Activated T-helper 2 cell treated with anti-CD3 and anti-CD28 coated beads, Interferon-gamma antibody, Interleukin-2, Interleukin-4, amounts not matched to agents 10 μg/mL and 5 μg/mL and 100 μg/mL, durations not matched to agents 14 hours and 24 hours and 36 hours (primary cell): ENCODE data around the gene TCF12. TPM values are rescaled to one million over a fixed set of nuclear protein-coding genes. Genes with fewer than 3 reads are reported as not detected.

ENCODE experiments used
- DNase-seq: peaks from one replicate; pipeline ENCODE4 v3.0.0; 2021; ENCODE audit warnings: low spot score
- H3K27ac Mint-ChIP-seq: one replicate; pipeline ENCODE4 v1.8.0; 2021; ENCODE audit warnings: mixed read lengths
- H3K27me3 Mint-ChIP-seq: one replicate; pipeline ENCODE4 v1.8.0; 2021; ENCODE audit warnings: low read depth, mixed read lengths
- H3K36me3 Mint-ChIP-seq: one replicate; pipeline ENCODE4 v1.8.0; 2021; ENCODE audit warnings: low read depth, mixed read lengths
- H3K4me1 Mint-ChIP-seq: one replicate; pipeline ENCODE4 v1.8.0; 2021; ENCODE audit warnings: low read depth, mixed read lengths
- H3K4me3 Mint-ChIP-seq: one replicate; pipeline ENCODE4 v1.8.0; 2021; ENCODE audit warnings: low read depth, mild to moderate bottlenecking, moderate library complexity, mixed read lengths
- H3K9me3 Mint-ChIP-seq: one replicate; pipeline ENCODE4 v1.8.0; 2021; ENCODE audit warnings: mixed read lengths
- intact Hi-C: fragments of 100-400 bp; cut with micrococcal nuclease; formaldehyde crosslinking; loops from one replicate; pipeline ENCODE4 v1.15.1; 2023
- total RNA-seq: library from RNA; stranded (reverse); gene quantifications from 2 replicates; pipeline ENCODE4 v1.2.3, GENCODE V29; 2022

The TCF12 gene
- total RNA-seq, 1 donor from 2014 or later = 70.7 TPM

- no peaks in the 10 kb centered on the region for H3K27me3 Mint-ChIP-seq
- no peak for DNase-seq
- no peak overlapping the region for H3K4me3 Mint-ChIP-seq
- H3K36me3 Mint-ChIP-seq = peaks cover 5% of the 10 kb centered on the region
- no peak overlapping the region for H3K27ac Mint-ChIP-seq
- no peaks in the 10 kb centered on the region for H3K9me3 Mint-ChIP-seq
- intact Hi-C loops = no loop called here
- H3K4me1 Mint-ChIP-seq = peaks cover 21% of the 10 kb centered on the region
Observed at GRCh38 chr15:57059026-57059660, 140.7 kb downstream of the TCF12 start.

DNA sequence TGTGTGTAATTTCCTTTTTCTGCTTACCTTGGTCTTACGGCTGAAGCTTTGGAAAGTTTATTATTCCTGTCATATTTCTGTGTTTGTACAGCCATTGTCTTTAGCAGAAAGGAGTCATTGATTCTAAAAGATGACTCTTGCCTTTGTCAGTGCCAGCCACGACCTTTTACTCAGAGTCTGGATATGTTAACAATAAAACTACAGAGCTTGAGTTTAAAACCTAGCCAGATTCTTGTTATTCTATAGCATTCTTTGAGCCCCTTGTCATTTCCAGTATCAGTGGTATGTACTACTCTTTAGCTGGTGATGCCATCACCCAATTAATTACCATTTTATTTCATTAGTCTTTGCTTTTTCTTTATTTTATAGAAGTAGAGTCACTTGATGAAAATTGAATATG lies 142.4 kb downstream of the TCF12 start:
- Mint-ChIP-seq H3K9me3 (no peaks in the 10 kb centered on the region), H3K36me3 (peaks cover 12% of the 10 kb centered on the region), H3K27ac (no peak overlapping the region), H3K27me3 (no peaks in the 10 kb centered on the region), H3K4me3 (no peak overlapping the region), H3K4me1 (peaks cover 25% of the 10 kb centered on the region)
- intact Hi-C loops = no loop called here
- DNase-seq = no peak

- Mint-ChIP-seq H3K27me3 (no peaks in the 10 kb centered on the region), H3K4me1 (peaks cover 25% of the 10 kb centered on the region), H3K4me3 (no peak overlapping the region), H3K9me3 (no peaks in the 10 kb centered on the region), H3K36me3 (peaks cover 12% of the 10 kb centered on the region), H3K27ac (no peak overlapping the region)
- intact Hi-C loops = no loop called here
- no peak for DNase-seq
Observed at GRCh38 chr15:57061281-57061680, 142.8 kb downstream of the TCF12 start.

DNA sequence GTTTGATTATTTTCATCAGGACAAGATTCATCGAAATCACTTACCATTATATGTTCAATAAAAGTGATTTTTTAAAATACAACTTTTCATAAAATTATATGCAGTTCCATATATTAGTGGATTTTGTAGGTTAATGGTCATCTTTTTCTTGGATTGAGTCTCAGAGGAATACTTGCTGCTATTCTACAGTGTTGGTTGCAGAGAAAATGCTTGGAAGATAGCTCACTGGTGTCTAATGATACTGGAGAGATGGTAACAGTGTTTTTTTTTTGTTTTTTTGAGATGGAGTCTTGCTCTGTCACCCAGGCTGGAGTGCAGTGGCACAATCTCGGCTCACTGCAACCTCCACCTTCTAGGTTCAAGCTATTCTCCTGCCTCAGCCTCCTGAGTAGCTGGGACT lies 143.3 kb downstream of the TCF12 start:
- Mint-ChIP-seq H3K4me1 (peaks cover 25% of the 10 kb centered on the region), H3K36me3 (peaks cover 12% of the 10 kb centered on the region), H3K9me3 (no peaks in the 10 kb centered on the region), H3K4me3 (no peak overlapping the region), H3K27ac (no peak overlapping the region), H3K27me3 (no peaks in the 10 kb centered on the region)
- DNase-seq = no peak
- intact Hi-C loops = no loop called here

GRCh38 chr15:57064033-57064432 lies 145.6 kb downstream of the TCF12 start:
- Mint-ChIP-seq H3K4me1 (peaks cover 25% of the 10 kb centered on the region), H3K36me3 (peaks cover 12% of the 10 kb centered on the region), H3K27ac (no peak overlapping the region), H3K27me3 (no peaks in the 10 kb centered on the region), H3K9me3 (no peaks in the 10 kb centered on the region), H3K4me3 (no peak overlapping the region)
- no peak for DNase-seq
- intact Hi-C loops = no loop called here

DNA sequence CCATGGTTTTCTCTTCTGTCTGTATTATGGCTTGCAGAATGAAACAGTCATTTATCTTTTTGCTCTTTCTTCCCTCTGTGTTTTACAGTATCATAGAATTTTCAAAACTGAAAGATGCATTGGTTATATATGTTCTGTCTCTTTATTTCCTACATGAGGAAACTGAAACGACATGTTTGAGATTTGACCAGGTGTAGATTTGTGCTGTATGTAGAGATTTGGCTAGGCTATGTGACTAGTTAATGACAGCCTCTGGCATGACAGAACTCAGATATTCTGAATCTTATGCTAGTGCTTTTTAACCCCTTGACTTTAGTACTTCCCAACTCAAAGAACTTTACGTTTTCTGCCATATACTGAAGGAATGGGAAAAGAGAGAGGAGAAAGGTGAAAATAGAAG lies 151.0 kb downstream of the TCF12 start:
- Mint-ChIP-seq H3K36me3 (peaks cover 5% of the 10 kb centered on the region), H3K27ac (no peak overlapping the region), H3K4me1 (peaks cover 20% of the 10 kb centered on the region), H3K4me3 (no peak overlapping the region), H3K9me3 (no peaks in the 10 kb centered on the region), H3K27me3 (no peaks in the 10 kb centered on the region)
- no peak for DNase-seq
- intact Hi-C loops = no loop called here

DNA sequence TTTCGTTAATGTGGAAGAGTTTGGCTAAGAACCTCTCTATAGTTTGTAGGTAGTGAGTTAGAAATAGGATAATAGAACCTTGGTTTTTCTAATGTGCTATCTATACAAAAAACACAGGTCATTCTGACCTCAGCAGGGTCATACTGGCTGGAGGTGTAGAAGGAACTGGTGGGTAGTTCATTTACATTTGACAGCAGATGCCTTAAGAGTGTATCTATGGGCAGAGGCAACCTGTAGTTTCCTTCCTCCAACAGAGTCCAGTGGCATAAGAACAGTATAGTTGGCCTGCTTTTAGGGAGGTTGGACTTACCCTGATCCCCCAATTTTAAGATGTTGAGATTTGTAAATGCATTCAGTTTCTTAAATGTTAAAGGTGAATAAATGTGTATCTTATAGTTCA lies 152.2 kb downstream of the TCF12 start:
- intact Hi-C loops = no loop called here
- Mint-ChIP-seq H3K36me3 (no peaks in the 10 kb centered on the region), H3K4me3 (no peak overlapping the region), H3K4me1 (peaks cover 16% of the 10 kb centered on the region), H3K27me3 (no peaks in the 10 kb centered on the region), H3K27ac (no peak overlapping the region), H3K9me3 (no peaks in the 10 kb centered on the region)
- DNase-seq = no peak

- Mint-ChIP-seq H3K9me3 (no peaks in the 10 kb centered on the region), H3K4me3 (no peak overlapping the region)
Observed at GRCh38 chr15:57079446-57079845, 161.0 kb downstream of the TCF12 start.

GRCh38 chr15:57079931-57080620 lies 161.6 kb downstream of the TCF12 start:
- no peak for DNase-seq
- no peak overlapping the region for H3K27ac Mint-ChIP-seq
- no peaks in the 10 kb centered on the region for H3K36me3 Mint-ChIP-seq
- no peaks in the 10 kb centered on the region for H3K9me3 Mint-ChIP-seq
- H3K27me3 Mint-ChIP-seq = no peaks in the 10 kb centered on the region
- H3K4me3 Mint-ChIP-seq = no peak overlapping the region
- intact Hi-C loops = no loop called here
- H3K4me1 Mint-ChIP-seq = peaks cover 12% of the 10 kb centered on the region

More at GRCh38 chr15:57079446-57079845, 161.0 kb downstream of the TCF12 start:
- Mint-ChIP-seq H3K27me3 (no peaks in the 10 kb centered on the region), H3K36me3 (no peaks in the 10 kb centered on the region), H3K27ac (no peak overlapping the region), H3K4me1 (peaks cover 12% of the 10 kb centered on the region)
- DNase-seq = no peak
- intact Hi-C loops = no loop called here

GRCh38 chr15:57082054-57082728 lies 163.7 kb downstream of the TCF12 start:
- intact Hi-C loops = no loop called here
- Mint-ChIP-seq H3K36me3 (no peaks in the 10 kb centered on the region), H3K4me1 (peaks cover 12% of the 10 kb centered on the region), H3K4me3 (no peak overlapping the region), H3K27ac (no peak overlapping the region), H3K9me3 (no peaks in the 10 kb centered on the region), H3K27me3 (no peaks in the 10 kb centered on the region)
- DNase-seq = no peak

- Mint-ChIP-seq H3K27me3 (no peaks in the 10 kb centered on the region), H3K36me3 (no peaks in the 10 kb centered on the region), H3K4me1 (peaks cover 14% of the 10 kb centered on the region), H3K9me3 (no peaks in the 10 kb centered on the region), H3K4me3 (no peak overlapping the region), H3K27ac (no peak overlapping the region)
- DNase-seq = no peak
- intact Hi-C loops = no loop called here
Observed at GRCh38 chr15:57084192-57084591, 165.7 kb downstream of the TCF12 start.

- DNase-seq = no peak
- H3K9me3 Mint-ChIP-seq = no peaks in the 10 kb centered on the region
- no peaks in the 10 kb centered on the region for H3K36me3 Mint-ChIP-seq
- H3K27me3 Mint-ChIP-seq = no peaks in the 10 kb centered on the region
- no peak overlapping the region for H3K4me3 Mint-ChIP-seq
- intact Hi-C loops = no loop called here
- peaks cover 8% of the 10 kb centered on the region for H3K4me1 Mint-ChIP-seq
- no peak overlapping the region for H3K27ac Mint-ChIP-seq
Observed at GRCh38 chr15:57085267-57085666, 166.8 kb downstream of the TCF12 start.

GRCh38 chr15:57086857-57087427 lies 168.5 kb downstream of the TCF12 start:
- Mint-ChIP-seq H3K27ac (no peak overlapping the region), H3K4me3 (no peak overlapping the region), H3K4me1 (peaks cover 10% of the 10 kb centered on the region), H3K36me3 (peaks cover 4% of the 10 kb centered on the region), H3K27me3 (no peaks in the 10 kb centered on the region), H3K9me3 (no peaks in the 10 kb centered on the region)
- intact Hi-C loops = no loop called here
- DNase-seq = no peak
